ENCODE data around the gene BRDT.

GRCh38 chr1:91925644-91926435, 23.4 kb upstream of the BRDT start:
- TF ChIP-seq CTCF (IDR thresholded peaks at IDR 0.05) (no peak), POLR2A (IDR thresholded peaks at IDR 0.05) (no peak)

Measured in testis (tissue), 2 donors.